Stromal cell of bone marrow (primary cell): ENCODE results near the gene TNFSF13.

Experiments
- DNase-seq: peaks from one replicate; pipeline ENCODE4 v3.0.0-alpha.2; 2012; ENCODE audit warnings: low read depth

Gene TNFSF13

DNA sequence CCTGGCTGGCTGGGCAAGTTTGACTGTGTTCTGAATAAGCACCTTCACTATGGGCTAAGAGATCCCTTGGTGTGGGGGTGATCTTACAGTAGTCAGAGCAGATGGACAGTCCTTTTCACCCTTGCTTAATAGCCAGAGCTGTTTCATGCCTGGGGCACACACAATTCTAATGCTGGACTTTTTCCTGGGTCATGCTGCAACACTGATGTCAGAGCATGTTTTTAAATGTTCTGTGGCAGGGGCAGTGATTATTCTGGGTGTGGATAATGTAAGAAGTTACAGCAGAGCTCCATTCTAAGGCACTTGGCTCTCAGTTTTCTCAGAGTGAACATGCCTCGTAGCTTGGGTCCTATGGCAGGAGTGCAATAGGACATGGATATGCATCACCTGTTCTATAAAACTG is 16.9 kb downstream of the TNFSF13 start:
- DNase-seq: no peak

- DNase-seq: no peak
Observed at GRCh38 chr17:7575959-7576358, 17.4 kb downstream of the TNFSF13 start.

- no peak for DNase-seq
Observed at GRCh38 chr17:7576432-7576937, 17.9 kb downstream of the TNFSF13 start.

GRCh38 chr17:7577327-7578199 is 19.0 kb downstream of the TNFSF13 start:
- no peak for DNase-seq

DNA sequence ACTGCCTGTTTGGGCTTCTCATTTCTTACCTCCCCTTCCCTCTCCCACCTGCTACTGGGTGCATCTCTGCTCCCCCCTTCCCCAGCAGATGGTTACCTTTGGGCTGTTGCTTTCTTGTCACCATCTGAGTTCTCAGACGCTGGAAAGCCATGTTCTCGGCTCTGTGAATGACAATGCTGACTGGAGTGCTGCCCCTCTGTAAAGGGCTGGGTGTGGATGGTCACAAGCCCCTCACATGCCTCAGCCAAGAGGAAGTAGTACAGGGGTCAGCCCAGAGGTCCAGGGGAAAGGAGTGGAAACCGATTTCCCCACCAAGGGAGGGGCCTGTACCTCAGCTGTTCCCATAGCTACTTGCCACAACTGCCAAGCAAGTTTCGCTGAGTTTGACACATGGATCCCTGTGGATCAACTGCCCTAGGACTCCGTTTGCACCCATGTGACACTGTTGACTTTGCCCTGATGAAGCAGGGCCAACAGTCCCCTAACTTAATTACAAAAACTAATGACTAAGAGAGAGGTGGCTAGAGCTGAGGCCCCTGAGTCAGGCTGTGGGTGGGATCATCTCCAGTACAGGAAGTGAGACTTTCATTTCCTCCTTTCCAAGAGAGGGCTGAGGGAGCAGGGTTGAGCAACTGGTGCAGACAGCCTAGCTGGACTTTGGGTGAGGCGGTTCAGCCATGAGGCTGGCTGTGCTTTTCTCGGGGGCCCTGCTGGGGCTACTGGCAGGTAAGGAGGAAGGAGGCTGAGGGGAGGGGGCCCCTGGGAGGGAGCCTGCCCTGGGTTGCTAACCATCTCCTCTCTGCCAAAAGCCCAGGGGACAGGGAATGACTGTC is 20.7 kb downstream of the TNFSF13 start, which contains the start of gene CD68:
TSS of gene CD68 (plus strand) at position 638 of the 833 bp plus-strand sequence. CDS start at position 678, 40 bp downstream.
- peak; percentile 96 for DNase-seq

DNA sequence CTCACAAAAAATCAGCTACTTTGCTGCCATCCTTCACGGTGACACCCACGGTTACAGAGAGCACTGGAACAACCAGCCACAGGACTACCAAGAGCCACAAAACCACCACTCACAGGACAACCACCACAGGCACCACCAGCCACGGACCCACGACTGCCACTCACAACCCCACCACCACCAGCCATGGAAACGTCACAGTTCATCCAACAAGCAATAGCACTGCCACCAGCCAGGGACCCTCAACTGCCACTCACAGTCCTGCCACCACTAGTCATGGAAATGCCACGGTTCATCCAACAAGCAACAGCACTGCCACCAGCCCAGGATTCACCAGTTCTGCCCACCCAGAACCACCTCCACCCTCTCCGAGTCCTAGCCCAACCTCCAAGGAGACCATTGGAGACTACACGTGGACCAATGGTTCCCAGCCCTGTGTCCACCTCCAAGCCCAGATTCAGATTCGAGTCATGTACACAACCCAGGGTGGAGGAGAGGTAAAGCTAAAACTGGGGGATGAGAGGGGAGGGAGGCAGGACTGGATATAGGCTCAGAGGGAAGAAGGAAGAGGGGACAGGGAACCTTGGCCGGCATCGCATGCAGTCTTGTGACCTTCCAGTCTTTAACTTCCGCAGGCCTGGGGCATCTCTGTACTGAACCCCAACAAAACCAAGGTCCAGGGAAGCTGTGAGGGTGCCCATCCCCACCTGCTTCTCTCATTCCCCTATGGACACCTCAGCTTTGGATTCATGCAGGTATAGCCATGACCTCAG is 21.5 kb downstream of the TNFSF13 start:
- no peak for DNase-seq

GRCh38 chr17:7580604-7581575 is 22.3 kb downstream of the TNFSF13 start:
- no peak for DNase-seq

GRCh38 chr17:7582396-7583252 is 24.1 kb downstream of the TNFSF13 start:
- DNase-seq: no peak

DNA sequence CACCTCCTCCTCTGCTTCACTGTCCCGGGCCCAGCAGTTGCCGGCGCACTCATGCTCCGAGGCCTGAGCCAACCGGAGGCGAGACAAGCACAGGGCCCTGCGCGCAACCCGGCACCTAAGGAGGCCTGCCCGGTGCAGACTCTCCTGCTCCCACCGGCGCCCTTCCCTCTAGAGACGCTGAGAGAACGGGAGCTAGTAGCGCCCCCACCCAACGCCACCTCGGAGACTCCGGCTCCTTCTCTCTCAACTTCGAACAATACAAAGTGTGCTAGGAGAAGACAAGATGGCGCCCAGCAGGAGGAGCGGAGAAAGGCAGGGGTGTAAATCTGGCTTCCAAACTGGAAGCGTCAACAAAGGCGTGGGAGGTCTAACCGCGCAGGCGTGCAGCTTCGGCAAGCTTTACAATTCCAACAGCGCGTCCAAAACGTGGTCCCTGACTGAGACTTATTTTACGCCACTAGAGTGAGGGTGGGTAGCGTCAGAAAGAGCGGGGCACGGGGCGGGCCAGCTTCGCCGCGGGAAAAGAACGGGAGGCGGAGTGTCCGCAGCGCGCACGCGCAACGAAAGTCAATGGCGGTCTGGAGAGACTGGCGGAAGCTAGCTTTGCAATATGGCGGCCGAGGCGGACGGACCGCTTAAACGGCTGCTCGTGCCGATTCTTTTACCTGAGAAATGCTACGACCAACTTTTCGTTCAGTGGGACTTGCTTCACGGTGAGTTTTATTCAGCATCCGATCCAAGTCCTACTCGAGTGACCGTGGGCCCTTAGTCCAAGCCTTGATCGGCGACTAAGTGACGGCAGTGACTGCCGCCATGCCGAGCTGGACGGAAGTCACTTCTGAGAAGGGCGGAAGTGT is 24.9 kb downstream of the TNFSF13 start, which contains the start of gene MPDU1:
TSS of gene MPDU1 (plus strand) at position 600 of the 857 bp plus-strand sequence. CDS start at position 611, 11 bp downstream.
- peak; percentile 95 for DNase-seq

GRCh38 chr17:7586673-7587419 is 28.3 kb downstream of the TNFSF13 start:
- DNase-seq: no peak

- DNase-seq: peak; percentile 90
Observed at GRCh38 chr17:7587420-7588151, 29.0 kb downstream of the TNFSF13 start.

DNA sequence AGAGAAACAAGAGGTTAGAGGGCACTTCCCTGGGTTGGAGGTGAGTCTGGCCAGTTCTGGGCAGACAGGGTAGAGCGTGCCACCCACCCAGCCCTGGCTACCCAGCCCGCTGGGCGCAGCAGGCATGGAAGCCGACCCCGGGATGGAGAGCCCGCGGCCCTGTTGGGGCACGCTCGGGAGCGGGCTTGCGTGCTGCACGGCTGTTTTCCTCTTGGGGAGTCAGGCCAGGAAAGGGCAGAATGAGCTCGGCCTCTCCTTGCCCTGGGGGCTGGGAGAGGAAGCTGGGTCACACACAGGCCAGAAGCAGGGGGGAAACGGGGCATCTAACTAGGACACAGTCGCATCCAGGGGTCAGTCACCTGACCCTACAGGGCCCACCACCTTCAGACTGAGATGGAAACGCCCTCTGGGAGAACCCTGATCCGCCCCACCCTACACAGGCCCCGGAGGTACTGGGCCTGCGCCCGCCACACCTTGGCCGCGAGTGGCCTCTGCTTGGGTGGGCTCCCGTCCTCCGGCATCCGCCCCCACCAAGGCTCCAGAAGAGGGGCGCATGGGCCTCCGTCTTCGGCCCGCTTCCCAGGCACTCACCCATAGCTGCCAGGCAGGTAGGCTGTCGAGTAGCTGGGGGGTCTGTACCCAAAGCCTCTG is 30.1 kb downstream of the TNFSF13 start:
- no peak for DNase-seq

DNA sequence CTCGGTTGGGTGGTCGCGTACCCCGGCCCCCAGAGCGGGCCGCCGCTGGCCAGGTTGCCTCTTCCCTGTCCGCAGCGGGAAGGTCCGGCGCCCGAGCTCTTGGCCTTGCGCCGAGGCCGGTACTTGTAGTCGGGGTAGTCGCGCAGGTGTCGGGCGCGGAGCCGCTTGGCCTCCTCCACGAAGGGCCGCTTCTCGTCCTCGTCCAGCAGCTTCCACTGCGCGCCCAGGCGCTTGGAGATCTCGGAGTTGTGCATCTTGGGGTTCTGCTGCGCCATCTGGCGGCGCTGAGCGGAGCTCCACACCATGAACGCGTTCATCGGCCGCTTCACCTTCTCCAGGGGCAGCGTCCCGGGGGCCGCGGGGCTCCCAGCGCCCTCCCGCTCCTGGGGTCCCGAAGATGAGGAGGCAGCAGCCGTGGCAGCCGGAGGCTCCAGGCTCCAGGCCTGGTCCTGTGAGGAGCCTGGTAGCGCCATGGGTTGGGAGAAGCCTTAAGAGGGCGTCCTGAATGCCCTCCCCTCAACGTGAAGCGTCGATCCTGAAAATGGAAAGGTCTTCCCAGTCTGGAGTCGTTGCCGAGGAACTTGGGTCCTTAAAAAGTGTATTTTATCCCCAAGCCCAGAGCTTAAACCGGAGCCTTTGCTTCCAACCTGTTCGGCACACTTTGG is 30.8 kb downstream of the TNFSF13 start:
- DNase-seq: peak; percentile 65

GRCh38 chr17:7589891-7590691 is 31.5 kb downstream of the TNFSF13 start, which contains the start of gene SOX15:
Gene SOX15, minus strand, starts transcription at chr17:7590094. Its CDS starts 418 bp downstream, at chr17:7589676.
- no peak for DNase-seq

- no peak for DNase-seq
Observed at GRCh38 chr17:7590743-7591142, 32.2 kb downstream of the TNFSF13 start.
